Measurements from ENCODE around the gene BEX2. TPM values are rescaled to one million over a fixed set of nuclear protein-coding genes. Genes with fewer than 3 reads are reported as not detected.

Gene BEX2
- total RNA-seq, 1 donor from 2014 or later, result 7.8 TPM

Small RNAs within 50 kb of the gene (small RNA-seq; reads per million reads assigned to genes)
- gene Z92846.1 (ENCODE audit: low replicate concordance), result not detected

Other genes starting within 250 kb of the BEX2 start
- 0.30 TPM for gene BEX1, start 246.8 kb downstream of the BEX2 start, total RNA-seq
- gene NXF3, start 217.8 kb downstream of the BEX2 start, total RNA-seq, result not detected
- 28.6 TPM for gene BEX4, start 95.9 kb downstream of the BEX2 start, total RNA-seq
- gene TCEAL8, start 55.8 kb downstream of the BEX2 start, total RNA-seq, result 106 TPM
- gene TCEAL5, start 34.2 kb downstream of the BEX2 start, total RNA-seq, result 1.1 TPM
- 44.0 TPM for gene TCEAL7, start 19.2 kb upstream of the BEX2 start, total RNA-seq
- gene TCEAL9, start 45.5 kb upstream of the BEX2 start, total RNA-seq, result 81.3 TPM
- 102 TPM for gene BEX3, start 65.5 kb upstream of the BEX2 start, total RNA-seq
- gene RAB40A, start 208.5 kb upstream of the BEX2 start, total RNA-seq, result 0.30 TPM

All from skin of body (tissue), 2 donors.